GM18519 (cell line): Measurements from ENCODE around the gene RHOB.

Experiments used
- ATAC-seq: cut with Tn5 transposase; IDR thresholded peaks from one replicate; pipeline ENCODE4 v1.9.1; 2021; ENCODE audit warnings: mild to moderate bottlenecking, moderate library complexity; ENCODE audit not compliant: unreplicated experiment, low FRiP score

The RHOB gene

GRCh38 chr2:20471902-20472559, 25.2 kb downstream of the RHOB start:
- ATAC-seq: no peak

GRCh38 chr2:20472569-20472968, 25.7 kb downstream of the RHOB start:
- no peak for ATAC-seq

- ATAC-seq: no peak
Measured at GRCh38 chr2:20473128-20473527, 26.3 kb downstream of the RHOB start.

GRCh38 chr2:20474757-20475566, 28.1 kb downstream of the RHOB start:
- no peak for ATAC-seq

GRCh38 chr2:20475567-20475952, 28.7 kb downstream of the RHOB start:
- no peak for ATAC-seq

- ATAC-seq: no peak
Measured at GRCh38 chr2:20476481-20476880, 29.6 kb downstream of the RHOB start.

- ATAC-seq: no peak
Measured at GRCh38 chr2:20476950-20477349, 30.1 kb downstream of the RHOB start.

- ATAC-seq: no peak
Measured at GRCh38 chr2:20478961-20479360, 32.1 kb downstream of the RHOB start.

GRCh38 chr2:20479835-20480234, 33.0 kb downstream of the RHOB start:
- no peak for ATAC-seq

- no peak for ATAC-seq
Measured at GRCh38 chr2:20480913-20481312, 34.0 kb downstream of the RHOB start.

GRCh38 chr2:20481798-20482405, 35.0 kb downstream of the RHOB start:
- no peak for ATAC-seq

GRCh38 chr2:20482725-20483124, 35.9 kb downstream of the RHOB start:
- ATAC-seq: no peak

GRCh38 chr2:20483194-20483895, 36.5 kb downstream of the RHOB start:
- no peak for ATAC-seq

- no peak for ATAC-seq
Measured at GRCh38 chr2:20484034-20484617, 37.3 kb downstream of the RHOB start.

GRCh38 chr2:20484810-20485611, 38.1 kb downstream of the RHOB start:
- ATAC-seq: no peak

GRCh38 chr2:20485612-20486388, 38.9 kb downstream of the RHOB start:
- ATAC-seq: no peak

- no peak for ATAC-seq
Measured at GRCh38 chr2:20486571-20486970, 39.7 kb downstream of the RHOB start.

GRCh38 chr2:20487030-20487391, 40.1 kb downstream of the RHOB start:
- ATAC-seq: no peak
